VCaP (cell line): ENCODE results near the gene GABRD.

Source experiments
- H3K27ac ChIP-seq: fragments of 450-650 bp; 2 replicates; pipeline ENCODE4 v1.5.1; 2017
- TF ChIP-seq, protein P1 (sequence below): fragments of 450-650 bp; conservative IDR thresholded peaks from 2 replicates; pipeline ENCODE4 v1.5.1; 2017; ENCODE audit warnings: mild to moderate bottlenecking, moderate library complexity

GABRD gene

DNA sequence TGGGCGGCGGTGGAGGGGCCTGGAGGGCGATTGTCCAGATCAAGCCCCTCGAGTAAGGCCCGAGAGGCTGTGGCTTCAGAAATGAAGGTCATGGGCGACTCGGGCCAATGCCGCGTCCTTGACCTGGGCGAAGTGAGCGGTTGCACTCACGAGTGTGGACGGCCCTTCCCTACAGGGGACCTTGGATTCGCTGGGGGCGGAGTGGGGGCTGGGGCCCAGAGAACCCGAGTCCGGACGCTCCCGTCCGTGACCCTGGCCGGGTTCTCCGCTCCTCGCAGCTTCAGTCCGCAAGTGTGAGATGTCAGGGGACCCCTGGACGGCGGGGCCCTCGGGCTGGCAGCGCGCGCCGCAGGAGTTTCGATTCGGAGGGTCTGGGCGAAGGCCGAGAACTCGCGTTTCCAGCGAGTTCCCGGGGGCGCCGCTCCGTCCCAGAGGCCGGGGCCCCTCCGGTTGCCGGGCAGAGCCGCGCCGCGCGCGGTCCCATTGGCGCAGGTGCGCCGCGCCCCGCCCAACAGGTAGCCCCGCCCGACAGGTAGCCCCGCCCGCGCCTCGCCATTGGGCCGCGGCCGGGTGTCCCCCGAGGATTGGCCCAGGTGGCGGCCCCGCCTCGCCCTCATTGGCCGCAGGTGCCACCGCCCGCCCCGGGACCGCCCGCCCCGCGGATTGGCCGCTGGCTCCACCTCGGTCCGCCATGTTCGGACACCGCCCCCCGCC, 30.7 kb downstream of the GABRD start, which contains the start of gene PRKCZ:
Gene PRKCZ (plus strand): TSS at position 694 of the 714 bp plus-strand sequence. CDS start 220 bp downstream, outside the sequence.
- peak within 1 kb of the TSS; percentile 95 for H3K27ac ChIP-seq
- TF ChIP-seq, protein P1, sequence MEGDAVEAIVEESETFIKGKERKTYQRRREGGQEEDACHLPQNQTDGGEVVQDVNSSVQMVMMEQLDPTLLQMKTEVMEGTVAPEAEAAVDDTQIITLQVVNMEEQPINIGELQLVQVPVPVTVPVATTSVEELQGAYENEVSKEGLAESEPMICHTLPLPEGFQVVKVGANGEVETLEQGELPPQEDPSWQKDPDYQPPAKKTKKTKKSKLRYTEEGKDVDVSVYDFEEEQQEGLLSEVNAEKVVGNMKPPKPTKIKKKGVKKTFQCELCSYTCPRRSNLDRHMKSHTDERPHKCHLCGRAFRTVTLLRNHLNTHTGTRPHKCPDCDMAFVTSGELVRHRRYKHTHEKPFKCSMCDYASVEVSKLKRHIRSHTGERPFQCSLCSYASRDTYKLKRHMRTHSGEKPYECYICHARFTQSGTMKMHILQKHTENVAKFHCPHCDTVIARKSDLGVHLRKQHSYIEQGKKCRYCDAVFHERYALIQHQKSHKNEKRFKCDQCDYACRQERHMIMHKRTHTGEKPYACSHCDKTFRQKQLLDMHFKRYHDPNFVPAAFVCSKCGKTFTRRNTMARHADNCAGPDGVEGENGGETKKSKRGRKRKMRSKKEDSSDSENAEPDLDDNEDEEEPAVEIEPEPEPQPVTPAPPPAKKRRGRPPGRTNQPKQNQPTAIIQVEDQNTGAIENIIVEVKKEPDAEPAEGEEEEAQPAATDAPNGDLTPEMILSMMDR: peak; percentile 42

DNA sequence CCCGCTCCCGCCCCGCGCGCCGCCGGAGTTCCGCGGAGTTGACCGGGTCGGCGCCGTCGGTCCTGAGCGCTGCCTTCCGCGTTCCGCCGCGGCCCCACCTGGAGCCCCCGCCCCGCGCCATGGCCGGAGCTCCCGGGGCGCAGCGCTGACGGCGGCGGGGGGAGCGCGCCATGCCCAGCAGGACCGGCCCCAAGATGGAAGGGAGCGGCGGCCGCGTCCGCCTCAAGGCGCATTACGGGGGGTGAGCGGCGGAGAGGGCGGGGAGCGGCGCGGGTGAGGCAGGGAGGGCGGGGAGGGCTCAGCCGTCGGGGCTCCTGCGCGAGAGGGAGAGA, 31.3 kb downstream of the GABRD start:
- TF ChIP-seq, protein P1: no peak
- H3K27ac ChIP-seq: peak overlapping the region; percentile 95

- H3K27ac ChIP-seq: peak overlapping the region; percentile 95
- TF ChIP-seq, protein P1: no peak
Measured at GRCh38 chr1:2050793-2051682, 31.9 kb downstream of the GABRD start.

DNA sequence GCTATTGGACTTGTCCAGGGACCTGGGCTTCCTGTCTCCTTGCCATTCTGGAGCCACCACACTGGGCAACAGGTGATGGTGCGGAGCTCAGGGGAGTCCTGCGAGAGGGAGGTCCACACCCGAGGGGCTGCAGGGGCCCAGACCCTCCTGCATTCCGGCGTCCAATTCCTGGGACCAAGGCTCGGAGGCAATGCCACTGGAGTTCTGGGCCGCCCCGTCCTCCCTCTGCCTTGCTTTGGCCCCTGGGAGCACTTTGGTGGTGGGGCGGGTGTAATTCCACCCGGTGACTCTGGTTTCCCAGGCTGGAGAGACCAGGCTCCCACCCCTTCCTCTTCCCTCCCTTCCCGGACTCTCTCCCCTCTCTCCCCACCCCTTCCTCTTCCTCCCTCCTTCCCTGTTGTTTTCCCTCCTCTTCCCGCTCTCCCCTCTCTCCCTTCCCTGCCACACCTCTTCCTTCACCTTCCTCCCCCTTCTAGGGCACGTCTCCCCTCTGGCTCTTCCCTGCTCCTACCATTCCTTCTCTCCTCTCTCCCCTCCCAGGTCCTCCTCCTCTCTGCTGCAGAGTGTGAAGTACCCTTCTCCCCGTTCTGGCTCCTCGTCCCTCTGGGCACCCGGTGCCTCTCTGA, 33.0 kb downstream of the GABRD start:
- H3K27ac ChIP-seq: no peak overlapping the region
- TF ChIP-seq, protein P1: no peak

DNA sequence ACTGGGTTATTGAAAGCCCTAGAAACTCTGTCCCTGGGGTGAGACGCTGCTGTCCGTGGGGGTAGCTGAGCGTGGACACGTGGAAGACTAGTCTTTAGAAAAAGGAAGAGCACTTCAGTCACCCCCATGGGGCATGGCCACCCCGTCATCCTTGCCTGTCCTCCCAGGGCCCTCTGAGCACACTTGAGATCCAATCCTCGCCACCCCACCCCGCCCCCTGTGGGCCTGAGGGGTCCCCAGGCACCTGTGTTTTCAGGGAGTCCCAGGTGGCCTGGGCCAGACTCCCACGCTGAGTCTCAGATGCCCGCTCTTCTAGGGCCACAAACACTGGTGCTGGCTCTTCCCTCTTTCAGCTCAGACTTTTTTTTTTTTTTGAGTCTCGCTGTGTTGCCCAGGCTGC, 33.6 kb downstream of the GABRD start:
- H3K27ac ChIP-seq: no peak overlapping the region
- TF ChIP-seq, protein P1: no peak

DNA sequence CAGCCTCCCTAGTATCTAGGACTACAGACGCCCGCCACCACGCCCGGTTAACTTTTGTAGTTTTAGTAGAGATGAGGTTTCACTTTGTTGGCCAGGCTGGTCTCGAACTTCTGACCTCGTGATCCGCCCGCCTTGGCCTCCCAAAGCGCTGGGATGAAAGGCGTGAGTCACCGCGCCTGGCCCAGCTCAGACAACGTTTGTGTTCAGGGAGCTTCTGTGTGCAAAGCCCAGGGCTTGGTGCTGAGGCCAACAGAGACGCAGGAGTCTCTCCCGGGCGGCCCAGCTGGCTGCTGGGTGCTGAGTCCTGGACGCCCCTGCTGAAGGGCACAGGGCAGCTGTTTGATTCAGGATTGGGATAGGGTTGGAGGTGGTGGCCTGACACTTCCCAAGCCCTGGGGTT, 34.1 kb downstream of the GABRD start:
- TF ChIP-seq, protein P1: no peak
- H3K27ac ChIP-seq: no peak overlapping the region

DNA sequence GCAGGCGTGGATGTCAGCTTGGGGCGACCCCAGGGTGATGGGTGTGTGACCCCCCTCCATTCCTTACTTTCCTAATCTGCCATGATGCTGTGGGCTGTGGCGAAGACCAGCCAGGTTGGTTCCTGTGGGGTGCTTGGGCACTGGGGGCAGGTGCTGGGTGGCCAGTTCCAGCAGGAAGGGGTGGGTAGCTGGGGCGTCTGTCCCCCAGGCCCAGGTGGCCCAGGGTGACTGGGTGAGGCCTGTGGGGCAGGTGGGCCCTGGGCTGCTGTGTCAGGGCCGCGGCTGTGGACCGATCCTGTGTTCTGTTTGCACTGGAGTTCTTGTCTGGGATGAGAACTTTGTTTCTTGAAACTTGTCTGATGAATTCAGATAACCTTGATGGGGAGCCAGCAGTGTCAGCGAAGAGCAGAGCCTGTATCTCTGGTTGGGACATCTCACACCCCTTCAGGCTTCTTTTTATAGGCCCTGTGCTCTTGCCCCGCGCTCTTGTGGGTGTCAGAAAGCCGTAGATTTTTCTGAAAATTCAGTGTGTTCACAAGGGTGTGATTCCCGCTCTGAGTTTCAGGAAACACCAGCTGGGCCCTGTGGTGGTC, 34.7 kb downstream of the GABRD start:
- TF ChIP-seq, protein P1: no peak
- H3K27ac ChIP-seq: no peak overlapping the region
